Measurements from ENCODE around the gene REC8. TPM values are rescaled to one million over a fixed set of nuclear protein-coding genes. Genes with fewer than 3 reads are reported as not detected.

Gene REC8
- total and polyA plus RNA-seq, 2 of the 13 experiments (the other 11 are each of a cell fraction or from before 2014, with no cell fraction given), result 3.4 to 14.7 TPM

DNA sequence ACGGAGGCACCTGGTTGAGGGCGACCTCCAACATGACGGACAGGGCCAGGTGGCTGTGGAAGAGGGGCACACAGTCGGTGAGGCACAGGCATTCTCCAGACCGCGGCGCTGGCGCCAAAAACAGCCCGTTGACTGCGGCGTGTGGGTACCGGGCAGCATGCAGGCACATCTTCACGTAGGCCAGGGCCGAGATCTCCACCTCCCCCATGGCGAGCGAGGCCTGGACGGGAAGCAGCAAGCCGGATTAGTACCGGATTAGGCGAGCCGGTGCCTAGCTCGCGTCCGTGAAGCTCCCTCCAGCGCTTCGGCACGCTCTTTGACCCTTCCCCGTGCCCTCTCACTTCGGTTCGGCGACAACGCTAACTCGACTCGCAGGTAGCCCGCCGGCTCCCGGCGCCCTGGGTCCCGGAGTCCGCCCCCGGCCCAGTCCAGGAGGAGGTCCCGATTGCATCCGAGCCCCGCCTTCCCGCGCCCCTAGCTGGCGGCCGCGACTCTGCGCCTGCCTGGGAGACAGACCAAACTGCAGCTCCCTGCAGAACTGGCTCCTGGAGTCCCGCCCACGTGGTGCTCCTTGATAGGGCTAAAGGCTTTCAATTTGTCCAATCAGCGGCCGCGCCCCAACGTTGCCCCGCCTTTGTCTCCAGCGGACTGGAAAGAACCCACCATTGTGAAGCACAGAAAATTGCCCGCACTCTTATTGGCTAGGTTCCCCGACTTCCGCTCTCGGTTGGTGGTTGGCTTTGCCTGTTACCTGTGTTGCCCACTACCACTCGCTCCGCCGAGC lies 30.6 kb upstream of the REC8 start, which contains the start of gene EMC9 (continued):
- TF ChIP-seq, protein P1, sequence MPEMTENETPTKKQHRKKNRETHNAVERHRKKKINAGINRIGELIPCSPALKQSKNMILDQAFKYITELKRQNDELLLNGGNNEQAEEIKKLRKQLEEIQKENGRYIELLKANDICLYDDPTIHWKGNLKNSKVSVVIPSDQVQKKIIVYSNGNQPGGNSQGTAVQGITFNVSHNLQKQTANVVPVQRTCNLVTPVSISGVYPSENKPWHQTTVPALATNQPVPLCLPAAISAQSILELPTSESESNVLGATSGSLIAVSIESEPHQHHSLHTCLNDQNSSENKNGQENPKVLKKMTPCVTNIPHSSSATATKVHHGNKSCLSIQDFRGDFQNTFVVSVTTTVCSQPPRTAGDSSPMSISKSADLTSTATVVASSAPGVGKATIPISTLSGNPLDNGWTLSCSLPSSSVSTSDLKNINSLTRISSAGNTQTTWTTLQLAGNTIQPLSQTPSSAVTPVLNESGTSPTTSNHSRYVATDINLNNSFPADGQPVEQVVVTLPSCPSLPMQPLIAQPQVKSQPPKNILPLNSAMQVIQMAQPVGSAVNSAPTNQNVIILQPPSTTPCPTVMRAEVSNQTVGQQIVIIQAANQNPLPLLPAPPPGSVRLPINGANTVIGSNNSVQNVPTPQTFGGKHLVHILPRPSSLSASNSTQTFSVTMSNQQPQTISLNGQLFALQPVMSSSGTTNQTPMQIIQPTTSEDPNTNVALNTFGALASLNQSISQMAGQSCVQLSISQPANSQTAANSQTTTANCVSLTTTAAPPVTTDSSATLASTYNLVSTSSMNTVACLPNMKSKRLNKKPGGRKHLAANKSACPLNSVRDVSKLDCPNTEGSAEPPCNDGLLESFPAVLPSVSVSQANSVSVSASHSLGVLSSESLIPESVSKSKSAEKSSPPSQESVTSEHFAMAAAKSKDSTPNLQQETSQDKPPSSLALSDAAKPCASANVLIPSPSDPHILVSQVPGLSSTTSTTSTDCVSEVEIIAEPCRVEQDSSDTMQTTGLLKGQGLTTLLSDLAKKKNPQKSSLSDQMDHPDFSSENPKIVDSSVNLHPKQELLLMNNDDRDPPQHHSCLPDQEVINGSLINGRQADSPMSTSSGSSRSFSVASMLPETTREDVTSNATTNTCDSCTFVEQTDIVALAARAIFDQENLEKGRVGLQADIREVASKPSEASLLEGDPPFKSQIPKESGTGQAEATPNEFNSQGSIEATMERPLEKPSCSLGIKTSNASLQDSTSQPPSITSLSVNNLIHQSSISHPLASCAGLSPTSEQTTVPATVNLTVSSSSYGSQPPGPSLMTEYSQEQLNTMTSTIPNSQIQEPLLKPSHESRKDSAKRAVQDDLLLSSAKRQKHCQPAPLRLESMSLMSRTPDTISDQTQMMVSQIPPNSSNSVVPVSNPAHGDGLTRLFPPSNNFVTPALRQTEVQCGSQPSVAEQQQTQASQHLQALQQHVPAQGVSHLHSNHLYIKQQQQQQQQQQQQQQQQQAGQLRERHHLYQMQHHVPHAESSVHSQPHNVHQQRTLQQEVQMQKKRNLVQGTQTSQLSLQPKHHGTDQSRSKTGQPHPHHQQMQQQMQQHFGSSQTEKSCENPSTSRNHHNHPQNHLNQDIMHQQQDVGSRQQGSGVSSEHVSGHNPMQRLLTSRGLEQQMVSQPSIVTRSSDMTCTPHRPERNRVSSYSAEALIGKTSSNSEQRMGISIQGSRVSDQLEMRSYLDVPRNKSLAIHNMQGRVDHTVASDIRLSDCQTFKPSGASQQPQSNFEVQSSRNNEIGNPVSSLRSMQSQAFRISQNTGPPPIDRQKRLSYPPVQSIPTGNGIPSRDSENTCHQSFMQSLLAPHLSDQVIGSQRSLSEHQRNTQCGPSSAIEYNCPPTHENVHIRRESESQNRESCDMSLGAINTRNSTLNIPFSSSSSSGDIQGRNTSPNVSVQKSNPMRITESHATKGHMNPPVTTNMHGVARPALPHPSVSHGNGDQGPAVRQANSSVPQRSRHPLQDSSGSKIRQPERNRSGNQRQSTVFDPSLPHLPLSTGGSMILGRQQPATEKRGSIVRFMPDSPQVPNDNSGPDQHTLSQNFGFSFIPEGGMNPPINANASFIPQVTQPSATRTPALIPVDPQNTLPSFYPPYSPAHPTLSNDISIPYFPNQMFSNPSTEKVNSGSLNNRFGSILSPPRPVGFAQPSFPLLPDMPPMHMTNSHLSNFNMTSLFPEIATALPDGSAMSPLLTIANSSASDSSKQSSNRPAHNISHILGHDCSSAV (CRISPR knock-in tag; IDR thresholded peaks at IDR 0.05; ENCODE audit: borderline replicate concordance), result peak; percentile 95
- TF ChIP-seq ZNF749 (CRISPR knock-in tag; IDR thresholded peaks at IDR 0.05; ENCODE audit: borderline replicate concordance) (peak; percentile 99), ELF4 (CRISPR knock-in tag; IDR thresholded peaks at IDR 0.05; ENCODE audit: borderline replicate concordance) (peak; percentile 77; the same call in 1 of the 2 replicates), ISL2 (CRISPR knock-in tag; IDR thresholded peaks at IDR 0.05) (peak; percentile 78), PTBP1 (IDR thresholded peaks at IDR 0.05; ENCODE audit: low read depth, low read length, poor library complexity, severe bottlenecking) (no peak), HNRNPH1 (optimal IDR thresholded peaks at IDR 0.05; ENCODE audit: low read depth, low read length) (peak; percentile 91), SMARCC2 (IDR thresholded peaks at IDR 0.05) (no peak), HOXD1 (CRISPR knock-in tag; IDR thresholded peaks at IDR 0.05) (peak; percentile 68), ZNF383 (CRISPR knock-in tag; IDR thresholded peaks at IDR 0.05; ENCODE audit: borderline replicate concordance) (peak; percentile 97; the same call in 1 of the 2 replicates), ZNF354B (CRISPR knock-in tag; IDR thresholded peaks at IDR 0.05) (peak; percentile 99), ARNT2 (CRISPR knock-in tag; IDR thresholded peaks at IDR 0.05; ENCODE audit: low read depth) (peak; percentile 98)
- TF ChIP-seq, protein P2, sequence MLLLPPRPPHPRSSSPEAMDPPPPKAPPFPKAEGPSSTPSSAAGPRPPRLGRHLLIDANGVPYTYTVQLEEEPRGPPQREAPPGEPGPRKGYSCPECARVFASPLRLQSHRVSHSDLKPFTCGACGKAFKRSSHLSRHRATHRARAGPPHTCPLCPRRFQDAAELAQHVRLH (CRISPR knock-in tag; IDR thresholded peaks at IDR 0.05; ENCODE audit: borderline replicate concordance, low read depth), result peak; percentile 84
- TF ChIP-seq, protein P3, sequence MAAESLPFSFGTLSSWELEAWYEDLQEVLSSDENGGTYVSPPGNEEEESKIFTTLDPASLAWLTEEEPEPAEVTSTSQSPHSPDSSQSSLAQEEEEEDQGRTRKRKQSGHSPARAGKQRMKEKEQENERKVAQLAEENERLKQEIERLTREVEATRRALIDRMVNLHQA (CRISPR knock-in tag; IDR thresholded peaks at IDR 0.05), result no peak
- TF ChIP-seq, protein P4, sequence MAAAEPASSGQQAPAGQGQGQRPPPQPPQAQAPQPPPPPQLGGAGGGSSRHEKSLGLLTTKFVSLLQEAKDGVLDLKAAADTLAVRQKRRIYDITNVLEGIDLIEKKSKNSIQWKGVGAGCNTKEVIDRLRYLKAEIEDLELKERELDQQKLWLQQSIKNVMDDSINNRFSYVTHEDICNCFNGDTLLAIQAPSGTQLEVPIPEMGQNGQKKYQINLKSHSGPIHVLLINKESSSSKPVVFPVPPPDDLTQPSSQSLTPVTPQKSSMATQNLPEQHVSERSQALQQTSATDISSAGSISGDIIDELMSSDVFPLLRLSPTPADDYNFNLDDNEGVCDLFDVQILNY (CRISPR knock-in tag; conservative IDR thresholded peaks at IDR 0.05), result peak; percentile 88
- TF ChIP-seq, protein P5, sequence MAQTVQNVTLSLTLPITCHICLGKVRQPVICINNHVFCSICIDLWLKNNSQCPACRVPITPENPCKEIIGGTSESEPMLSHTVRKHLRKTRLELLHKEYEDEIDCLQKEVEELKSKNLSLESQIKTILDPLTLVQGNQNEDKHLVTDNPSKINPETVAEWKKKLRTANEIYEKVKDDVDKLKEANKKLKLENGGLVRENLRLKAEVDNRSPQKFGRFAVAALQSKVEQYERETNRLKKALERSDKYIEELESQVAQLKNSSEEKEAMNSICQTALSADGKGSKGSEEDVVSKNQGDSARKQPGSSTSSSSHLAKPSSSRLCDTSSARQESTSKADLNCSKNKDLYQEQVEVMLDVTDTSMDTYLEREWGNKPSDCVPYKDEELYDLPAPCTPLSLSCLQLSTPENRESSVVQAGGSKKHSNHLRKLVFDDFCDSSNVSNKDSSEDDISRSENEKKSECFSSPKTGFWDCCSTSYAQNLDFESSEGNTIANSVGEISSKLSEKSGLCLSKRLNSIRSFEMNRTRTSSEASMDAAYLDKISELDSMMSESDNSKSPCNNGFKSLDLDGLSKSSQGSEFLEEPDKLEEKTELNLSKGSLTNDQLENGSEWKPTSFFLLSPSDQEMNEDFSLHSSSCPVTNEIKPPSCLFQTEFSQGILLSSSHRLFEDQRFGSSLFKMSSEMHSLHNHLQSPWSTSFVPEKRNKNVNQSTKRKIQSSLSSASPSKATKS (CRISPR knock-in tag; IDR thresholded peaks at IDR 0.05), result no peak

Data from HepG2 (cell line).